K562 (cell line): ENCODE results near the gene CFAP70. TPM values are rescaled to one million over a fixed set of nuclear protein-coding genes. Genes with fewer than 3 reads are reported as not detected.
A peak's percentile ranks its signal among the peaks of the same experiment; 100 is the strongest.

Source experiments
- ATAC-seq: fragments of 200-7000 bp; cut with Tn5 transposase; 3 replicates; pipeline ENCODE4 v1.9.1; 2020; ENCODE audit warnings: moderate library complexity
- BruUV-seq: library from RNA; stranded (reverse); fragments of 400-500 nt; replicated peaks from 2 replicates; lab custom pipeline; 2021; lab: Mats Ljungman, UMichigan
- CTCF ChIA-PET: fragments of 300-600 bp; formaldehyde crosslinking; extraction: SDS; loops from one replicate; lab custom pipeline; 2021; ENCODE audit warnings: low intra/inter-chr PET ratio; lab: Yijun Ruan, JAX
- POLR2A ChIA-PET: fragments of 300-600, 350-650 bp; sonication (Branson Sonifier 250); formaldehyde crosslinking; extraction: SDS; loops from one replicate; lab custom pipeline; 2021; ENCODE audit warnings: antibody characterized with exemption, inconsistent platforms; lab: Yijun Ruan, JAX
- DNase-seq, 4 experiments: peaks; one replicate each; pipeline versions ENCODE4 v3.0.0 to v3.0.0-alpha.2; 2011 to 2018; ENCODE audit warnings: low spot score in 3 of 4, mixed read lengths in 3 of 4; ENCODE audit errors: extremely low read depth in 1 of 4
- FAIRE-seq: peaks from 2 replicates; lab custom pipeline; 2011; peaks lifted over from hg19 to GRCh38; lab: Jason Lieb, UNC
- H2AFZ ChIP-seq: 2 replicates; pipeline ENCODE4 v1.6.0; 2011; ENCODE audit warnings: low read depth, low read length, control low read depth, inconsistent platforms
- H3K27ac ChIP-seq: fragments of 200-600 bp; 3 replicates; pipeline ENCODE4 v1.8.0; 2011; ENCODE audit warnings: low read depth, mild to moderate bottlenecking, control low read depth, inconsistent platforms, low read length, moderate library complexity, mixed read lengths; ENCODE audit errors: extremely low read depth
- H3K27me3 ChIP-seq, 2 experiments: fragments of 300-600 bp in 1 of 2; 2 replicates in 1 of 2; 3 replicates in 1 of 2; pipeline versions ENCODE4 v1.6.0 to v1.8.0; 2011; ENCODE audit warnings: inconsistent platforms in 2 of 2, low read length in 2 of 2, mild to moderate bottlenecking in 1 of 2, mixed read lengths in 1 of 2, moderate library complexity in 1 of 2; ENCODE audit not compliant: control insufficient read depth in 2 of 2, insufficient read depth in 2 of 2
- H3K36me3 ChIP-seq: fragments of 300-600 bp; 3 replicates; pipeline ENCODE4 v1.8.0; 2011; ENCODE audit warnings: mild to moderate bottlenecking, low read length, inconsistent platforms; ENCODE audit not compliant: control insufficient read depth, insufficient read depth
- H3K4me1 ChIP-seq, 2 experiments: fragments of 200-600 bp in 1 of 2; replicated peaks in 1 of 2; 2 replicates in 1 of 2; 3 replicates in 1 of 2; pipeline versions ENCODE4 v1.5.1 to v1.8.0; 2011; ENCODE audit warnings: inconsistent platforms in 2 of 2, low read length in 2 of 2, mild to moderate bottlenecking in 1 of 2, mixed read lengths in 1 of 2, moderate library complexity in 1 of 2; ENCODE audit not compliant: control insufficient read depth in 2 of 2, insufficient read depth in 2 of 2
- H3K4me2 ChIP-seq: 2 replicates; pipeline ENCODE4 v1.6.1; 2011; ENCODE audit warnings: low read length, control low read depth, inconsistent platforms, mixed read lengths; ENCODE audit not compliant: insufficient read depth
- H3K4me3 ChIP-seq: fragments of 200-600 bp; sonication (generic), shearing (Covaris generic); 2 replicates; pipeline ENCODE4 v1.5.1; 2016; ENCODE audit warnings: control low read depth, inconsistent platforms
- H3K79me2 ChIP-seq: fragments of 200-600 bp; 3 replicates; pipeline ENCODE4 v1.8.0; 2011; ENCODE audit warnings: low read length, inconsistent platforms; ENCODE audit not compliant: control insufficient read depth, insufficient read depth
- H3K9ac ChIP-seq, 2 experiments: 2 replicates each; pipeline versions ENCODE4 v1.6.0 to v1.6.1; 2011; ENCODE audit warnings: low read depth in 2 of 2, low read length in 2 of 2, control low read depth in 1 of 2, inconsistent platforms in 1 of 2, mild to moderate bottlenecking in 1 of 2, mixed read lengths in 1 of 2; ENCODE audit not compliant: insufficient read depth in 1 of 2
- H3K9me1 ChIP-seq: one replicate; pipeline ENCODE4 v1.6.0; 2011; ENCODE audit warnings: inconsistent platforms, mild to moderate bottlenecking, low read length, moderate library complexity; ENCODE audit not compliant: control insufficient read depth, insufficient read depth
- H3K9me3 ChIP-seq: replicated peaks from 2 replicates; pipeline ENCODE4 v1.5.1; 2011; ENCODE audit warnings: low read depth, low read length, inconsistent platforms; ENCODE audit not compliant: control insufficient read depth, insufficient read depth
- H4K20me1 ChIP-seq: replicated peaks from 2 replicates; pipeline ENCODE4 v1.6.1; 2011; ENCODE audit warnings: low read length, inconsistent platforms, mixed read lengths; ENCODE audit not compliant: control insufficient read depth, insufficient read depth
- BCL6 ChIP-seq: fragments of 250-450 bp; sonication (Bioruptor Pico); IDR thresholded peaks from 2 replicates; pipeline ENCODE4 v1.4.0; 2020
- CBX3 ChIP-seq, 2 experiments: IDR thresholded peaks; 1 replicate in 1 of 2; 2 replicates in 1 of 2; pipeline ENCODE4 v1.6.1; 2012; ENCODE audit warnings: inconsistent platforms in 2 of 2, low read length in 2 of 2, borderline replicate concordance in 1 of 2, control low read depth in 1 of 2
- E2F5 ChIP-seq: sonication (generic); formaldehyde crosslinking; IDR thresholded peaks from 2 replicates; pipeline ENCODE4 v1.8.0; 2022; ENCODE audit warnings: mild to moderate bottlenecking, missing genetic modification reagents
- TRIM24 ChIP-seq, 2 experiments: fragments of 450-650 bp; IDR thresholded peaks; 2 replicates each; pipeline ENCODE4 v1.6.1; 2016
- TRIM28 ChIP-seq: fragments of 450-650 bp; IDR thresholded peaks from 2 replicates; pipeline ENCODE4 v1.6.1; 2017
- ZNF280A ChIP-seq: fragments of 450-650 bp; IDR thresholded peaks from 2 replicates; pipeline ENCODE4 v1.6.1; 2018; ENCODE audit warnings: mild to moderate bottlenecking, low read depth; ENCODE audit not compliant: partially characterized antibody
- in situ Hi-C: fragments of 300-500 bp; cut with MboI; formaldehyde crosslinking; loops from 4 replicates; pipeline ENCODE4 v1.15.0; 2018; ENCODE audit warnings: inconsistent platforms, mixed read lengths
- intact Hi-C: fragments of 100-400 bp; cut with micrococcal nuclease; formaldehyde crosslinking; loops from 2 replicates; pipeline ENCODE4 v1.14.2; 2022
- polyA plus RNA-seq, 8 experiments: library from polyadenylated mRNA; depleted of rRNA in 4 of 8; stranded (reverse) in 5 of 8; unstranded in 3 of 8; fragments of >200 nt; fragmentation: Nextera tagmentation in 2 of 8; fragmentation: Illumina TruSeq in 1 of 8; extraction: Ambion mirVana in 2 of 8; extraction: Trizol in 1 of 8; gene quantifications; 2 replicates each; pipeline versions ENCODE4 v1.2.1 to v1.2.3, GENCODE V29; 2011 to 2014; ENCODE audit warnings: inconsistent platforms in 1 of 8, missing spikeins in 1 of 8
- total RNA-seq, 7 experiments: library from RNA; depleted of rRNA in 6 of 7; stranded (reverse); fragments of >200 nt in 6 of 7; fragmentation: Illumina TruSeq in 2 of 7; extraction: Trizol in 2 of 7; gene quantifications; 2 replicates each; pipeline versions ENCODE4 v1.2.1 to v1.2.3, GENCODE V29; 2011 to 2021; ENCODE audit warnings: low replicate concordance in 1 of 7
- TF ChIP-seq, protein P1 (sequence below): sonication (generic); formaldehyde crosslinking; IDR thresholded peaks from 2 replicates; pipeline ENCODE4 v1.8.1; 2022; ENCODE audit warnings: missing genetic modification reagents

The CFAP70 gene
- total and polyA plus RNA-seq, 9 of the 15 experiments (the other 6 are each of a cell fraction or from before 2014, with no cell fraction given): 0.27 to 1.6 (median 0.86) TPM

DNA sequence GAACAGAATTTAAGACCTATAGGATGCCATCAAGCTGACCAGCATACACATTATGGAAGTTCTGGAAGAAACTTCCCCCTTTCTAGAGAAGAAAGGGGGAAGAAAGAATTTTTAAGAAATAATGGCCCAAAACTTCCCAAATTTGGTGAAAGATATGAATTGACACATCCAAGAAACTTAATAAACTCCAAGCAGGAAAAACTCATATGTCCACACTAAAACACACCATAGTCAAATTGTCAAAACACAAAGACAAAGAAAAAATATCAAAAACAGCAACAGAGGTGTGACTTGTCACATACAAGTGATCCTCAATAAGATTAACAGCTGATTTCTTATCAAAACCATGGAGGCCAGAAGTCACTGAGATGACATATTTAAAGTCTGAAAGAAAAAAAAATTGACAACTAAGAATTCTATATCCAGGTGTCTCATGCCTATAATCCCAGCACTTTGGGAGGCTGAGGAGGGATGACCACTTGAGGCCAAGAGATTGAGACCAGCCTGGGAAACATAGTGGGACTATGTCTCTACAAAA lies 52.4 kb downstream of the CFAP70 start:
- in situ Hi-C loops (no loop called here), intact Hi-C loops (no loop called here)
- no peaks in the 10 kb centered on the region for H3K79me2 ChIP-seq
- H3K9ac ChIP-seq: no peak overlapping the region
- H3K4me1 ChIP-seq: no peaks in the 10 kb centered on the region
- H3K4me3 ChIP-seq: no peak overlapping the region
- ChIA-PET POLR2A (interaction anchor here (0.8 to 1.0 kb wide), 2 partner anchors 8 to 13 kb away, joined by 3 read pairs; no protein-coding TSS in a partner anchor), CTCF (interaction anchor here (0.6 kb wide), 1 partner anchor 448 kb away, joined by 3 read pairs; no protein-coding TSS in a partner anchor)
- no TSS peak for BruUV-seq
- ATAC-seq (no peak), DNase-seq (no peak), FAIRE-seq (no peak)
- TF ChIP-seq TRIM28 (peak; percentile 91), BCL6 (CRISPR knock-in tag) (no peak), TRIM24 (IDR thresholded peaks at IDR 0.05) (peak; percentile 26 to 63; a peak in 1 of 4 replicates), CBX3 (IDR thresholded peaks at IDR 0.05; ENCODE audit: borderline replicate concordance in 1 of 2, low read length in 2 of 2) (peak in 1 of 2 experiments; percentile 74; a peak in 2 of 3 replicates), ZNF280A (peak; percentile 49), E2F5 (no peak)
- TF ChIP-seq, protein P1, sequence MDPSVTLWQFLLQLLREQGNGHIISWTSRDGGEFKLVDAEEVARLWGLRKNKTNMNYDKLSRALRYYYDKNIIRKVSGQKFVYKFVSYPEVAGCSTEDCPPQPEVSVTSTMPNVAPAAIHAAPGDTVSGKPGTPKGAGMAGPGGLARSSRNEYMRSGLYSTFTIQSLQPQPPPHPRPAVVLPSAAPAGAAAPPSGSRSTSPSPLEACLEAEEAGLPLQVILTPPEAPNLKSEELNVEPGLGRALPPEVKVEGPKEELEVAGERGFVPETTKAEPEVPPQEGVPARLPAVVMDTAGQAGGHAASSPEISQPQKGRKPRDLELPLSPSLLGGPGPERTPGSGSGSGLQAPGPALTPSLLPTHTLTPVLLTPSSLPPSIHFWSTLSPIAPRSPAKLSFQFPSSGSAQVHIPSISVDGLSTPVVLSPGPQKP: no peak
- H4K20me1 ChIP-seq: no peaks in the 10 kb centered on the region
- H3K27ac ChIP-seq: no peak overlapping the region
- no peak overlapping the region for H3K4me2 ChIP-seq
- H3K36me3 ChIP-seq: no peaks in the 10 kb centered on the region
- H3K9me1 ChIP-seq: no peaks in the 10 kb centered on the region
- H3K9me3 ChIP-seq: peaks cover 8% of the 10 kb centered on the region; the same call in 1 of the 2 replicates
- no peak overlapping the region for H2AFZ ChIP-seq
- no peaks in the 10 kb centered on the region for H3K27me3 ChIP-seq
